HepG2 (cell line): Measurements from ENCODE around the gene PFDN2. TPM values are rescaled to one million over a fixed set of nuclear protein-coding genes. Genes with fewer than 3 reads are reported as not detected.
A peak's percentile ranks its signal among the peaks of the same experiment; 100 is the strongest.

Source experiments
- GATAD1 ChIP-seq: IDR thresholded peaks from 2 replicates; pipeline ENCODE4 v1.6.1; 2016; ENCODE audit warnings: missing genetic modification reagents, missing compliant biosample characterization
- JARID2 ChIP-seq: sonication (generic); formaldehyde crosslinking; IDR thresholded peaks from 2 replicates; pipeline ENCODE4 v1.8.1; 2023; ENCODE audit warnings: missing genetic modification reagents, inconsistent platforms; ENCODE audit not compliant: insufficient replicate concordance
- NFYC ChIP-seq: IDR thresholded peaks from 2 replicates; pipeline ENCODE4 v1.6.1; 2016; ENCODE audit warnings: missing genetic modification reagents, missing compliant biosample characterization
- NPAS2 ChIP-seq: sonication (generic); formaldehyde crosslinking; IDR thresholded peaks from 2 replicates; pipeline ENCODE4 v1.8.0; 2022; ENCODE audit warnings: mild to moderate bottlenecking, missing genetic modification reagents, borderline replicate concordance
- NR2C2 ChIP-seq: sonication (generic); formaldehyde crosslinking; IDR thresholded peaks from 2 replicates; pipeline ENCODE4 v1.4.0; 2020; ENCODE audit warnings: missing genetic modification reagents, mild to moderate bottlenecking, moderate library complexity, borderline replicate concordance
- SOX5 ChIP-seq: IDR thresholded peaks from 2 replicates; pipeline ENCODE4 v1.6.1; 2016; ENCODE audit warnings: borderline replicate concordance
- SPEN ChIP-seq: sonication (generic); formaldehyde crosslinking; IDR thresholded peaks from 2 replicates; pipeline ENCODE4 v1.5.1; 2020; ENCODE audit warnings: low read depth, mild to moderate bottlenecking, missing genetic modification reagents
- ZNF136 ChIP-seq: sonication (generic); formaldehyde crosslinking; IDR thresholded peaks from 2 replicates; pipeline ENCODE4 v1.8.1; 2022; ENCODE audit warnings: low read depth, mild to moderate bottlenecking, moderate library complexity, missing genetic modification reagents
- ZNF451 ChIP-seq: sonication (generic); formaldehyde crosslinking; IDR thresholded peaks from 2 replicates; pipeline ENCODE4 v1.5.0; 2020; ENCODE audit warnings: mild to moderate bottlenecking, missing genetic modification reagents
- ZNF652 ChIP-seq: IDR thresholded peaks from 2 replicates; pipeline ENCODE4 v1.6.1; 2016; ENCODE audit warnings: low read depth, borderline replicate concordance
- polyA plus RNA-seq, 8 experiments: library from polyadenylated mRNA; depleted of rRNA in 3 of 8; stranded (reverse) in 7 of 8; unstranded in 1 of 8; fragments of >200 nt; fragmentation: Illumina TruSeq in 4 of 8; extraction: Trizol in 4 of 8; gene quantifications; 2 replicates each; pipeline versions ENCODE4 v1.2.1 to v1.2.3, GENCODE V29; 2011 to 2016; ENCODE audit warnings: low read depth in 4 of 8, missing spikeins in 1 of 8, mixed read lengths in 1 of 8; ENCODE audit not compliant: insufficient read depth in 1 of 8
- total RNA-seq, 5 experiments: library from RNA; depleted of rRNA; stranded (reverse); fragments of >200 nt; fragmentation: Illumina TruSeq; extraction: Trizol; gene quantifications; 2 replicates each; pipeline ENCODE4 v1.2.3, GENCODE V29; 2016; ENCODE audit warnings: low read depth in 1 of 5
- TF ChIP-seq, protein P1 (sequence below): fragments of 450-650 bp; IDR thresholded peaks from 2 replicates; pipeline ENCODE4 v1.6.1; 2017; ENCODE audit warnings: mild to moderate bottlenecking
- TF ChIP-seq, protein P2 (sequence below): IDR thresholded peaks from 2 replicates; pipeline ENCODE4 v1.6.1; 2012; ENCODE audit warnings: inconsistent platforms
- TF ChIP-seq, protein P3 (sequence below): sonication (generic); formaldehyde crosslinking; conservative IDR thresholded peaks from 2 replicates; pipeline ENCODE4 v1.8.0; 2022; ENCODE audit warnings: mild to moderate bottlenecking, moderate library complexity, missing genetic modification reagents
- TF ChIP-seq, protein P4 (sequence below): sonication (generic); formaldehyde crosslinking; IDR thresholded peaks from 2 replicates; pipeline ENCODE4 v1.4.0; 2020; ENCODE audit warnings: missing genetic modification reagents, borderline replicate concordance
- TF ChIP-seq, protein P5 (sequence below): sonication (generic); formaldehyde crosslinking; IDR thresholded peaks from 2 replicates; pipeline ENCODE4 v1.4.0; 2020; ENCODE audit warnings: missing genetic modification reagents
- TF ChIP-seq, protein P6 (sequence below): sonication (generic); formaldehyde crosslinking; IDR thresholded peaks from 2 replicates; pipeline ENCODE4 v1.5.0; 2020; ENCODE audit warnings: mild to moderate bottlenecking, missing genetic modification reagents

The PFDN2 gene
- total and polyA plus RNA-seq, 2 of the 13 experiments (the other 11 are each of a cell fraction or from before 2014, with no cell fraction given), result 62.6 to 63.6 TPM

DNA sequence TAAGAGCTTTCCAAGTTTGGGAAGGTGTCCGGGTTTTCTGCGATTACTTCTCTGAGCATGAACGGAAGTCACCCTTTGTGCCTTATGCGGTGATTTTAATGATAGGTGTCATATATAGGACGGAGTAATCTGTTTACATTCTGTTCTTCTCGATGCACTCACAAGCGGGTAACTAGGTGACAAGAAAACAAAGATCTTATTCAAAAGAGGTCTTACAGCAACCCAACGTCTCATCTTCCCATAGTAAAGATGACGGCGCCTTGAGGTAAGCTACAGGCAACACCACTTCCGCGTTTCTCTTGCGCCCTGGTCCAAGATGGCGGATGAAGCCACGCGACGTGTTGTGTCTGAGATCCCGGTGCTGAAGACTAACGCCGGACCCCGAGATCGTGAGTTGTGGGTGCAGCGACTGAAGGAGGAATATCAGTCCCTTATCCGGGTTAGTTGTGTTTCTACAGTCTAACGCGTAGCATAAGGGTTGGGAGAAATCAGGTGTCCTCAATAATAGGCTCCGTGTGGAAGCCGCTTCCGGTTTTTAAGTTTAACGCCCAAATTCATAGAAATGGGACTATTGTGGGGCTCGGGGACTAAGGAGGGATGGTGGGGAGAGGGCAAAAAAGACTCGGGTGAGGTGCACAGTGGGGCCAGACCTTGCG, 36.0 kb upstream of the PFDN2 start, which contains the start of gene UFC1 (continued):
- TF ChIP-seq, protein P1, sequence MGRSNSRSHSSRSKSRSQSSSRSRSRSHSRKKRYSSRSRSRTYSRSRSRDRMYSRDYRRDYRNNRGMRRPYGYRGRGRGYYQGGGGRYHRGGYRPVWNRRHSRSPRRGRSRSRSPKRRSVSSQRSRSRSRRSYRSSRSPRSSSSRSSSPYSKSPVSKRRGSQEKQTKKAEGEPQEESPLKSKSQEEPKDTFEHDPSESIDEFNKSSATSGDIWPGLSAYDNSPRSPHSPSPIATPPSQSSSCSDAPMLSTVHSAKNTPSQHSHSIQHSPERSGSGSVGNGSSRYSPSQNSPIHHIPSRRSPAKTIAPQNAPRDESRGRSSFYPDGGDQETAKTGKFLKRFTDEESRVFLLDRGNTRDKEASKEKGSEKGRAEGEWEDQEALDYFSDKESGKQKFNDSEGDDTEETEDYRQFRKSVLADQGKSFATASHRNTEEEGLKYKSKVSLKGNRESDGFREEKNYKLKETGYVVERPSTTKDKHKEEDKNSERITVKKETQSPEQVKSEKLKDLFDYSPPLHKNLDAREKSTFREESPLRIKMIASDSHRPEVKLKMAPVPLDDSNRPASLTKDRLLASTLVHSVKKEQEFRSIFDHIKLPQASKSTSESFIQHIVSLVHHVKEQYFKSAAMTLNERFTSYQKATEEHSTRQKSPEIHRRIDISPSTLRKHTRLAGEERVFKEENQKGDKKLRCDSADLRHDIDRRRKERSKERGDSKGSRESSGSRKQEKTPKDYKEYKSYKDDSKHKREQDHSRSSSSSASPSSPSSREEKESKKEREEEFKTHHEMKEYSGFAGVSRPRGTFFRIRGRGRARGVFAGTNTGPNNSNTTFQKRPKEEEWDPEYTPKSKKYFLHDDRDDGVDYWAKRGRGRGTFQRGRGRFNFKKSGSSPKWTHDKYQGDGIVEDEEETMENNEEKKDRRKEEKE, result no peak
- TF ChIP-seq ZNF136 (CRISPR knock-in tag) (no peak), NFYC (peak; percentile 18; the same call in 1 of the 2 replicates), ZNF652 (CRISPR knock-in tag) (no peak), JARID2 (CRISPR knock-in tag) (no peak), SOX5 (CRISPR knock-in tag) (no peak), ZNF451 (CRISPR knock-in tag) (no peak), SPEN (CRISPR knock-in tag) (peak; percentile 52), GATAD1 (peak; percentile 84), NPAS2 (CRISPR knock-in tag) (no peak), NR2C2 (CRISPR knock-in tag) (peak; percentile 78; the same call in 1 of the 2 replicates)
- TF ChIP-seq, protein P2, sequence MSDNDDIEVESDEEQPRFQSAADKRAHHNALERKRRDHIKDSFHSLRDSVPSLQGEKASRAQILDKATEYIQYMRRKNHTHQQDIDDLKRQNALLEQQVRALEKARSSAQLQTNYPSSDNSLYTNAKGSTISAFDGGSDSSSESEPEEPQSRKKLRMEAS, result peak; percentile 81
- TF ChIP-seq, protein P3, sequence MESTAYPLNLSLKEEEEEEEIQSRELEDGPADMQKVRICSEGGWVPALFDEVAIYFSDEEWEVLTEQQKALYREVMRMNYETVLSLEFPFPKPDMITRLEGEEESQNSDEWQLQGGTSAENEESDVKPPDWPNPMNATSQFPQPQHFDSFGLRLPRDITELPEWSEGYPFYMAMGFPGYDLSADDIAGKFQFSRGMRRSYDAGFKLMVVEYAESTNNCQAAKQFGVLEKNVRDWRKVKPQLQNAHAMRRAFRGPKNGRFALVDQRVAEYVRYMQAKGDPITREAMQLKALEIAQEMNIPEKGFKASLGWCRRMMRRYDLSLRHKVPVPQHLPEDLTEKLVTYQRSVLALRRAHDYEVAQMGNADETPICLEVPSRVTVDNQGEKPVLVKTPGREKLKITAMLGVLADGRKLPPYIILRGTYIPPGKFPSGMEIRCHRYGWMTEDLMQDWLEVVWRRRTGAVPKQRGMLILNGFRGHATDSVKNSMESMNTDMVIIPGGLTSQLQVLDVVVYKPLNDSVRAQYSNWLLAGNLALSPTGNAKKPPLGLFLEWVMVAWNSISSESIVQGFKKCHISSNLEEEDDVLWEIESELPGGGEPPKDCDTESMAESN (CRISPR knock-in tag), result peak; percentile 75
- TF ChIP-seq, protein P4, sequence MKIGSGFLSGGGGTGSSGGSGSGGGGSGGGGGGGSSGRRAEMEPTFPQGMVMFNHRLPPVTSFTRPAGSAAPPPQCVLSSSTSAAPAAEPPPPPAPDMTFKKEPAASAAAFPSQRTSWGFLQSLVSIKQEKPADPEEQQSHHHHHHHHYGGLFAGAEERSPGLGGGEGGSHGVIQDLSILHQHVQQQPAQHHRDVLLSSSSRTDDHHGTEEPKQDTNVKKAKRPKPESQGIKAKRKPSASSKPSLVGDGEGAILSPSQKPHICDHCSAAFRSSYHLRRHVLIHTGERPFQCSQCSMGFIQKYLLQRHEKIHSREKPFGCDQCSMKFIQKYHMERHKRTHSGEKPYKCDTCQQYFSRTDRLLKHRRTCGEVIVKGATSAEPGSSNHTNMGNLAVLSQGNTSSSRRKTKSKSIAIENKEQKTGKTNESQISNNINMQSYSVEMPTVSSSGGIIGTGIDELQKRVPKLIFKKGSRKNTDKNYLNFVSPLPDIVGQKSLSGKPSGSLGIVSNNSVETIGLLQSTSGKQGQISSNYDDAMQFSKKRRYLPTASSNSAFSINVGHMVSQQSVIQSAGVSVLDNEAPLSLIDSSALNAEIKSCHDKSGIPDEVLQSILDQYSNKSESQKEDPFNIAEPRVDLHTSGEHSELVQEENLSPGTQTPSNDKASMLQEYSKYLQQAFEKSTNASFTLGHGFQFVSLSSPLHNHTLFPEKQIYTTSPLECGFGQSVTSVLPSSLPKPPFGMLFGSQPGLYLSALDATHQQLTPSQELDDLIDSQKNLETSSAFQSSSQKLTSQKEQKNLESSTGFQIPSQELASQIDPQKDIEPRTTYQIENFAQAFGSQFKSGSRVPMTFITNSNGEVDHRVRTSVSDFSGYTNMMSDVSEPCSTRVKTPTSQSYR (CRISPR knock-in tag), result no peak
- TF ChIP-seq, protein P5, sequence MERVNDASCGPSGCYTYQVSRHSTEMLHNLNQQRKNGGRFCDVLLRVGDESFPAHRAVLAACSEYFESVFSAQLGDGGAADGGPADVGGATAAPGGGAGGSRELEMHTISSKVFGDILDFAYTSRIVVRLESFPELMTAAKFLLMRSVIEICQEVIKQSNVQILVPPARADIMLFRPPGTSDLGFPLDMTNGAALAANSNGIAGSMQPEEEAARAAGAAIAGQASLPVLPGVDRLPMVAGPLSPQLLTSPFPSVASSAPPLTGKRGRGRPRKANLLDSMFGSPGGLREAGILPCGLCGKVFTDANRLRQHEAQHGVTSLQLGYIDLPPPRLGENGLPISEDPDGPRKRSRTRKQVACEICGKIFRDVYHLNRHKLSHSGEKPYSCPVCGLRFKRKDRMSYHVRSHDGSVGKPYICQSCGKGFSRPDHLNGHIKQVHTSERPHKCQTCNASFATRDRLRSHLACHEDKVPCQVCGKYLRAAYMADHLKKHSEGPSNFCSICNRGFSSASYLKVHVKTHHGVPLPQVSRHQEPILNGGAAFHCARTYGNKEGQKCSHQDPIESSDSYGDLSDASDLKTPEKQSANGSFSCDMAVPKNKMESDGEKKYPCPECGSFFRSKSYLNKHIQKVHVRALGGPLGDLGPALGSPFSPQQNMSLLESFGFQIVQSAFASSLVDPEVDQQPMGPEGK (CRISPR knock-in tag), result no peak
- TF ChIP-seq, protein P6, sequence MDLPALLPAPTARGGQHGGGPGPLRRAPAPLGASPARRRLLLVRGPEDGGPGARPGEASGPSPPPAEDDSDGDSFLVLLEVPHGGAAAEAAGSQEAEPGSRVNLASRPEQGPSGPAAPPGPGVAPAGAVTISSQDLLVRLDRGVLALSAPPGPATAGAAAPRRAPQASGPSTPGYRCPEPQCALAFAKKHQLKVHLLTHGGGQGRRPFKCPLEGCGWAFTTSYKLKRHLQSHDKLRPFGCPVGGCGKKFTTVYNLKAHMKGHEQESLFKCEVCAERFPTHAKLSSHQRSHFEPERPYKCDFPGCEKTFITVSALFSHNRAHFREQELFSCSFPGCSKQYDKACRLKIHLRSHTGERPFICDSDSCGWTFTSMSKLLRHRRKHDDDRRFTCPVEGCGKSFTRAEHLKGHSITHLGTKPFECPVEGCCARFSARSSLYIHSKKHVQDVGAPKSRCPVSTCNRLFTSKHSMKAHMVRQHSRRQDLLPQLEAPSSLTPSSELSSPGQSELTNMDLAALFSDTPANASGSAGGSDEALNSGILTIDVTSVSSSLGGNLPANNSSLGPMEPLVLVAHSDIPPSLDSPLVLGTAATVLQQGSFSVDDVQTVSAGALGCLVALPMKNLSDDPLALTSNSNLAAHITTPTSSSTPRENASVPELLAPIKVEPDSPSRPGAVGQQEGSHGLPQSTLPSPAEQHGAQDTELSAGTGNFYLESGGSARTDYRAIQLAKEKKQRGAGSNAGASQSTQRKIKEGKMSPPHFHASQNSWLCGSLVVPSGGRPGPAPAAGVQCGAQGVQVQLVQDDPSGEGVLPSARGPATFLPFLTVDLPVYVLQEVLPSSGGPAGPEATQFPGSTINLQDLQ (CRISPR knock-in tag), result peak; percentile 62; the same call in 1 of the 2 replicates
